Dedifferentiated amniotic fluid mesenchymal stem cell (primary cell): ENCODE measurements around the gene CELF5.
A peak's percentile ranks its signal among the peaks of the same experiment; 100 is the strongest.

Source experiments
- DNase-seq: peaks from one replicate; pipeline ENCODE4 v3.0.0-alpha.2; 2016; ENCODE audit errors: extremely low spot score

The CELF5 gene

DNA sequence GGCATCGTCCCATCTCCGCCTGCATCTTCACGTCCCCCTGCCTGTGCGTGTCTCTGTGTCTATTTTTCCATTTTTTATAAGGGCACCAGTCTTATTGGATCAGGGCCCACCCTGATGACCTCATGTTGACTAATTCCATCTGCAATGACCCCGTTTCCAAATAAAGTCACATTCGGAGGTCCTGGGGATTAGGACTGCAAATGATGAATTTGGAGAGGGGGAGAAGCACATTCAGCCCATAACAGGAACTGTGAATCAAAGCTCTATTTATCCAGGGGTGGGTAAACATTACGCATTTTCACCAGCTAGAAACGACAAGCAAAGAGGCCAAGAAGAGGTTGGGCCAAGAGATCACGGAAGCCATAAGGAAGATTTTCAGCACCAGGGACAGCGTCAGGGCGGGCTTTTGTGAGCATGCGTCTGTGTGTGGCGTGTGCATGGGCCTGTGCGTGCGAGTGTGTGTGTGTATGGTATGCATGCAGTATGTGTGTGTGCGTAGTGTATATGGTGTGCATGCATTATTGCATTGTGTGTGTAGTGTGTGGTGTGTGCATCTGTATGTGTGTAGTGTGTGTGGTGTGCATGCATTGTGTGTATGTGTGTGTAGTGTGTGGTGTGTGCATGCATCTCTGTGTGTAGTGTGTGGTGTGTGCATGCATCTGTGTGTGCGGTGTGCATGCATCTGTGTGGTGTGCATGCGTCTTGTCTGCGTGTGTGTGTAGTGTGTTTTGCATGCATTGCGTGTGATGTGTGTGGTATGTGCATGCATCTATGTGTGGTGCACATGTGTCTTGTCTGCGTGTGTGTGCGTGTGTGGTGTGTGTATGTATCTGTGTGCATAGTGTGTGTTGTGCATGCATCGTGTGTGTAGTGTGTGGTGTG, 19.6 kb downstream of the CELF5 start:
- peak; percentile 19 for DNase-seq

DNA sequence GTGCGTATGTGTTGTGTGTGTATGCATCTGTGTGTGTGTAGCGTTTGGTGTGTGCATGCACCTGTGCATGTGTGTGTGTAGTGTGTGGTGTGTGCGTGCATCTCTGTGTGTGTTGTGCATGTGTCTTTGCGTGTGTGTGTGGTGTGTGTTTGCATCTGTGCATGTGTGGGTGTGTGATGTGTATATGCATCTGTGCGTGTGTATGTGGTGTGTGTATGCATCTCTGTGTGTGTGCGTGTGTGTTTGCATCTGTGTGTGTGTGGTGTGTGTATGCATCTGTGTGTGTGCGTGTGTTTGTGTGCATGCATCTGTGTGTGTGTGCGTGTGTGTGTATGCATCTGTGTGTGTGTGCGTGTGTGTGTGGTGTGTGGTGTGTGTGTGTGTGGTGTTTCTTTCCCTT, 20.6 kb downstream of the CELF5 start:
- no peak for DNase-seq

DNA sequence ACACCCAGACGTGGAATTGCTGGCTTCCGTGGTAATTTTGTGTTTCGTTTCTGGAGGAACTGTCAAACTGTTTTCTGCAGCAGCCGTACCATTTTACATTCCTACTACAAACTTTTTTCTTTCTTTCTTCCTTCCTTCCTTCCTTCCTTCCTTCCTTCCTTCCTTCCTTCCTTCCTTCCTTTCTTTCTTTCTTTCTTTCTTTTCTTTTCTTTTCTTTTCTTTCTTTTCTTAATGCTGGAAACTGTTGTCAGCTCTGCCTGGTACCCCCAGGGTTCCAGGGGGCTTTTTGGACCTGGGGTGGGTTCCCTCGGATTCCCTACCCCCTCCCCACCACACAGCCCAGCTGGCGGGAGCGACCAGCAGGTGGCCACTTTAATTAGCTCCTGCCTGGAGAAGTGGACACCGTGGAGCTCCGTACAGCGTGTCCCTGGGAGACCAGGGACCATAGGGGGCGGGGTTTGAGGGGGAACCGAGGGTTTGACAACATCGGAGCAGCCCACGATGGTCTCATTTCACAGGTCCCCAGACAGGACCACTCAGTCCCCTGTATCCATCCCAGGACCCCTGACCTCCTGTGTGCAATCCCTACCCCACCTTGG, 24.4 kb downstream of the CELF5 start:
- no peak for DNase-seq

DNA sequence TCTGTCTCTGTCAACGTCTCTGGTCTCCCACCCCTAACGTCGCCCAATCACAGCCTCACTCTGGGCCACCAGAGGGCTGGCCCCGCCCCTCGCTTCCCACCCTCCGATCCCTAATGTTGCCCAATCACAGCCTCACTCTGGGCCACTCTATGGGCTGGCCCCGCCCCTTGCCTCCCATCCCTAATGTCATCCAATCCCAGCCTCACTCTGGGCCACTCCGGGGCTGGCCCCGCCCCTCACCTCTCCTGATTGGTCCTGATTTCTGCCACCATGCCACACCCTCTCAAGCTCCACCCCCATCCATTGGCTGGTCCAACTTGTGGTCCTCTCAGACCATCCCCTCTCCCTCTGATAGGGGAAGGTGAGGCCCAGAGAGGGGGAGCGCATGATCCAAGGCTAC, 24.9 kb downstream of the CELF5 start:
- DNase-seq, result no peak

DNA sequence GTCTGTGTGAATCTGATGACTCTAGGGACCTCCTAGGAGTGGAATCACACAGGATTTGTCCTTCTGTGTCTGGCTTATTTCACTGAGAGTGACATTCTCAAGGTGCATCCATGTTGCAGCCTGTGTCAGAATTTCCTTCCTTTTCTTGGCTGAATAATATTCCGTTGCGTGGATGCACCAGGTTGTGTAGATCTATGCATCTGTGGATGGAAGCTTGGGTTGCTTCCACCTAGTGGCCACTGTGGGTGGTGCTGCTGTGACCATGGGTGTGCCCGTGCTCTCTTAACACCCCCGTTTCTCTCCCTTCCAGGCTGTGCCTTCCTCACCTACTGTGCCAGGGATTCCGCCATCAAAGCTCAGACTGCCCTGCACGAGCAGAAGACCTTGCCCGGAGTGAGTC, 26.2 kb downstream of the CELF5 start:
- no peak for DNase-seq

DNA sequence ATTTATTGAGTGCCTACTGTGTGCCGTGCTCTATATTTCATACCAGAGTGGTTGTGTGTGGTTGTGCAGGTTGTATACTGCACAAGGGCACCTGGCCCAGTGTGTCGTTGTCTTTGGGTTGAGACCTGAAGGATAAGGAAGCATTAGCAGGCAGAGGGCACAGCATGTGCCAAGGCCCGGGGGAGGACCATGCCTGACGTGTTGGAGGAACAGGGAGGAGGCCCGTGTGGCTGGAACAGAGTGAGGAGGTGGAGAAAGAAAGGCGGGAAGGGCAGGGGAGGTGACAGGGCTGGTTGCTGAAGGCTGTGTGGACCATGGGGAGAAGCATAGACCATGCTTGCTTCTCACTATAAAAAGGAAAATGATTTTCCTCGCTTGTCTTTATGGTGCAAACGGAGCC, 26.8 kb downstream of the CELF5 start:
- no peak for DNase-seq

DNA sequence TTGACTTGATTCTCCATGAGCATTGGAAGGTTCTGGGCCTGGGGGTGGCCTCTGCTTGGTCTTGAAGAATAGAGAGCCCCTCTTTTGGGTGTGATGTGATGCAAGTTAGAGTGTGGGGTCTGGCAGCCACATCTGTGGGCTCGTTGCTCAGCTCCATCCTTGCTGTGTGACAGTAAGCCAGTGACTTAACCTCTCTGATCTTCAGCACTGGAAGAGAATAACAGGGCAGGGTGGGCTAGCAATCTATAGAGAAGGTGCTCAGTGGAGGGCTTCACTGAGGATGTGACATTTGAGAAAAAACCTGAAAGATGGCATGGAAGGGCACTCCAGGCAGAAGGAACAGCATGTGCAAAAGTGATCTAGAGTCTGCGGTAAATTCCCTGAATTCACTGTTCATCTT, 28.2 kb downstream of the CELF5 start:
- DNase-seq, result no peak

DNA sequence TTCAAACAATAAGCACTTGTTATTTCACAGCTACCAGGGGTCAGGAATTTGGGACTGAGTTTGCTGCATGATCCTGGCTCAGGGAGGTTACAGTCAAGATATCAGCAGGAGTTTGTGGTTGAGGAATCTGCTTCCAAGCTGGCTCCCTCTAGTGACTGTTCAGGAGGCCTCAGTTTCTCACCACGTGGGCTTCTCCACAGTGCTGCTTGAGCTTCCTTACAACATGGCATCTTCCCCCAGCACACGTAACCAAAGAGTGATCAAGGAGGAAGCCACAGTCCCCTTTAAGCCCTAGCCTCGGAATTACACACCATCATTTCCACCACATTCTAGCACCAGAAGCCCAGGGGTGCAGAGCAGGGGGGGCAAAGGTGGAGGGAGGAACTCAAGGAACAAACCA, 28.8 kb downstream of the CELF5 start:
- DNase-seq, result no peak

DNA sequence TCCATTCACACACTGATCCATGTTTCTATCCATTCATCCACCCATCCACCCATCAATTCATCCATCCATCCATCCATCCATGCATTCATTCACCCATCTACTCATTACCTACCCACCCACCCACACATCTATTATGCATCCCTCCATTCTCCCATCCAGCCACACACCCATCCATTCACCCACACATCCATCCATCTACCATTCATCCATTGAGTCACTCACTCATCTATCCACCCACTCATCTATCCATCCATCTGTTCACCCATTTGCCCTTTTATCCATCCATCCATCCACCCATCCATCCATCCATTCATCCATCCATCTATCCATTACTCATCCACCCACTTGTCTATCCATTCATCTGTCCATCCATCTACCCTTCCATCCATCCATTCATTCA, 30.1 kb downstream of the CELF5 start:
- no peak for DNase-seq

DNA sequence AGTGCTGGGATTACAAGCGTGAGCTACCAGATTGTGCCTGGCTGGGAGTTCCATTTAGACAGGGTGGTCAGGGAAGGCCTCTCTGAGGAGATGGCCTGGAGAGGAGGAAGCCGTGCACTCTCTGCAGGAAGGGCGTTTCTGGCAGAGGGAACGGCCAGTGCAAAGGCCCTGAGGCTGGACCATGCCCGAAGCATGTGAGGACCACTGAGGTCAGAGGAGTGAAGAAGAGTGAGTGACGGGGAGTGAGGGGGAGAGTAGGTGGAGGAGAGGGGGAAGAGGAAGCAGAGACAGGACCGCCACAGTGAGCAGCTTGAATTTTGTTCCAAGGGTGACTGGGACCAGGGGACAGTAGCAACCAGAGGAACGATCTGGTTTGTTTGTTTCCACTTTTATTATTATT, 32.6 kb downstream of the CELF5 start:
- DNase-seq, result no peak

DNA sequence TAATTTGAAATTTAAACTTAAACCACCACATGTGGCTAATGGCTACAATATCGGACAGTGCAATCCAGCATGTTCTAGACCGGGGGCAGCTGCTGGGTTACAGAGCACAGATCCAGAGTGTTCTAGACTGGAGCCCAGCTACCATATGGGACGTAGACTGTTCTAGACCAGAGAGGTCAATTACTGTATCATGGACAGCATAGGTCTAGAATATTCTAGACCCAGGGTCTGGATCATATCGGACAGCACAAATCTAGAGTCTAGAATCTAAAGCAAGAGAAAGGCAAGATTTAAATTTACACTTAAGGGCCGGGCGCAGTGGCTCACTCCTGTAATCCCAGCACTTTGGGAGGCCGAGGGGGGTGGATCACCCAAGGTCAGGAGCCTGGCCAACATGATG, 37.9 kb downstream of the CELF5 start:
- DNase-seq, result no peak

DNA sequence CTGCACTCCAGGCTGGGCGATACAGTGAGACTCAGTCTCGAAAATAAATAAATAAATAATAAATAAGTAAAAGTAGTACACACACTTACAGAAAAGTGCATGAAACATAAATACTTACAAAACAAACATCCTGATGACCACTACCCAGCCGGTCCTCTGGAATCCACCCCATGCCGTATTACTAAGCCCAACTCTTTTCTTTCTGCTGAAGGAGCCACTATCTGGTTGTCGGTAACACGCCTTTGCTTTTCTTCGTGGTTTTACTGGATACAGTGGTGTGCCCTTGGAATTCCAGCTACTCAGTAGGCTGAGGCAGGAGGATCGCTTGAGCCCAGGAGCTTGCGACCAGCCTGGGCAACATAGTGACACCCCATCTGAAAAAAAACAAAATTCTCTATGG, 39.4 kb downstream of the CELF5 start:
- no peak for DNase-seq

DNA sequence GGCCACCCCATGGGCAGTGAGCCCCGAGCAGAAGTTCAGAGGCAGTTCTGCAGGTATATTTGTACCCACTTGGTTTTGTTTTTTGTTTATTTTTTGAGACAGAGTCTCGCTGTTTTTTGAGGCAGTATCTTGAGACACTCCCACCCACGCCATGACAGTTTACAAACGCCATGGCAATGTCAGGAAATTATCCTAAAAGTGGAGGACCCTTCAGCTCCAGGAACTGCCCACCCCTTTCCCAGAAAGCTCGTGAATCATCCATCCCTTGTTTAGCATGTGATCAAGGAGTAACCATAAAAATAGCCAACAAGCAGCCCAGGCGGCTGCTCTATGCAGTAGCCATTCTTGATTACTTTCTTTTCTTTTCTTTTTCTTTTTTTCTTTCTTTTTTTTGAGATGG, 41.0 kb downstream of the CELF5 start:
- no peak for DNase-seq

DNA sequence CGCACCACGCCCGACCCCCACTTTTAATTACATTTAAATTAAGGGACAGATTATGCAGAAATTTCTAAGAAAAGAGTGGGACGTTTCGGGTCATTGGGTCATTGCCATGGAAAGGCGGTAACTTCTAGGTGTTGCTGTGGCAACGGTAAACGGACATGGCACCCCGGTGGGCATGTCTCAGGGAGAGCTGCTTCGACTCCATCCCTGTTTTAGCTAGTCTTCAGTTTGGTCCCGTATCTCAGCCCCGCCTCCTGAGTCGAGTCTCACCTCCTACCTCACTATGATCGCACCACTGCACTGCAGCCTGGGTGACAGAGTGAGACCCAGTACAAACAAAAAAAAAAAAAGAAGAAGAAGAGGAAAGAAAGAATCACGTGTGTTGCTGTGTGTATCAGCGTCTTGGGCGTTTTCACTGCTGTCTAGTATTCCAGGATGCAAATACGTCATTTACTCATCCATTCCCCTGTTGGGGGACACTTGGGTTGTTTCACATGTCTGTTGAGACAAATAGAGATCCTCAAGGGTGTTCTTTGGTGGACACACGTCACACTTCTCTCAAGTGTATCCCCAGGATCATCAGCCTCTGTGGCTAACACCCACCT, 41.7 kb downstream of the CELF5 start:
- DNase-seq, result no peak

DNA sequence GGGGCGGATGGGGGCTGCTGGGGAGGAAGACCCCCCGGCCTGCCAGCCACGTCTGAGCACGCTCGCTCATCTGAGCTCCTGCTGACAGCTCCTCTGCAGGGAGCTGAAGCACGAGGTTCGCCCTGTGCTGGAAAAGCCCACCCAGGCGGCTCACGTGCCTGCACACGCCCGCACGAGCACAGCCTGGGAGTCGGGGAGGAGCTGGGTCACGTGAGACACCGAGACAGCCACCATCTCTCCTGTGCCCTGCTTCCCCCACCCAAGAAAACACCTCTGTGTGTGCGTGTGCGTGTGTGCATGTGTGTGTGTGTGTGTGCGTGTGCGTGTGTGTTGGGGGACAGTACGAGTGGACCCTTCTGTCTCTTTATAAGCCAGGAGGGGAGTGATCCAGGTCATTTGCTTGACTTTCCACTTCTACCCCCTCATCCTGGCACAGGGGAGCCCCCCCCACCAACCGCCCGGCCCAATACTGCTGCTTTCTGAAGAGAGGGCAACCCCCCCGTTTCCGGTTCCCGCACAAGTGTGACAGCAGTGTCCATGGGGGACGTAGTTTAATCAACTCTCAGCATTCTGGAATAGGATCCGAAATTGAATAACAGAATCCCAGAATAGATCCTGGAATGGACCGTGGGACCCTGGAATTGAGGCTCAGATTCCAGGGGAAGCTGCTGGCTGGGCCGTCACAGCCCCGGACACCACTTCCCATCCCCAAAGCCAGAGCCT, 42.5 kb downstream of the CELF5 start:
- DNase-seq, result no peak

DNA sequence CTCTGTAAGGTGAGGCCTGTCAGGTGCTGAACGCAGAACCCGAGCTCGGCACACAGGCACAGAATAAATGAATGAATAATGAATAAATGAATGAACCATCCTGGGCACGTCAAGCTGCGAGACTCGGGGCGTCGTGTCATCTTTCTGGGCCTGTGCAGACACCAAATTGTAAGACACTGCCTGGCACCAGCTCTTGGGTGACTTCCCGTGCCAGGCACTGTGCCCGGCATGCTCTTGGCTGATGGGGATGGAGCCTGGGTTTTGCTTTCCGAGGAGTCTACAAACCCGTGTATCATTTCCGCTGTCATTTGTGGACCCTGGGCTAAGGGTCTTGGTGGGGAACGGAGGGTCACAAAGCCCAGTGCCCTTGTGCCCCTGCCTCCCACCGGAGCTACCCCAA, 43.9 kb downstream of the CELF5 start:
- DNase-seq, result no peak

DNA sequence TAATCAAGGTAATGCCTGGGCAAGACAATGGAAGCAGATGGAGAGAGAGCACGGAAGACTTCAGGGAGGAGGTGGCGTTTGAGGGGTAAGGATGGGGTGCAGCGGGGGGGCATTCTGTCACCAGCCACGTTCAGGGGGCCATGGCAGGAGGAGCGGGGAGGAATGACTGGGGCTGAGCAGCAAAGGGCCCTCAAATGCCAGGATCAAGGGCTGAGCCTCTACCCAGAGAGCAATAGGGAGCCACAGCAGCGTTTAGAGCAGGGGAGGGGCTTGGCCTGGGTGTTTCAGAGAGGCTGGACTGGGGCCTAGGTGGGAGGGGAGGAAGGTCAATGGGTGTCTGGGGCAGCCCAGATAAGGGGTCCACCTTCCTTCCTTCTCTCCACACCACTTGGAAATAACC, 44.3 kb downstream of the CELF5 start:
- DNase-seq, result no peak

DNA sequence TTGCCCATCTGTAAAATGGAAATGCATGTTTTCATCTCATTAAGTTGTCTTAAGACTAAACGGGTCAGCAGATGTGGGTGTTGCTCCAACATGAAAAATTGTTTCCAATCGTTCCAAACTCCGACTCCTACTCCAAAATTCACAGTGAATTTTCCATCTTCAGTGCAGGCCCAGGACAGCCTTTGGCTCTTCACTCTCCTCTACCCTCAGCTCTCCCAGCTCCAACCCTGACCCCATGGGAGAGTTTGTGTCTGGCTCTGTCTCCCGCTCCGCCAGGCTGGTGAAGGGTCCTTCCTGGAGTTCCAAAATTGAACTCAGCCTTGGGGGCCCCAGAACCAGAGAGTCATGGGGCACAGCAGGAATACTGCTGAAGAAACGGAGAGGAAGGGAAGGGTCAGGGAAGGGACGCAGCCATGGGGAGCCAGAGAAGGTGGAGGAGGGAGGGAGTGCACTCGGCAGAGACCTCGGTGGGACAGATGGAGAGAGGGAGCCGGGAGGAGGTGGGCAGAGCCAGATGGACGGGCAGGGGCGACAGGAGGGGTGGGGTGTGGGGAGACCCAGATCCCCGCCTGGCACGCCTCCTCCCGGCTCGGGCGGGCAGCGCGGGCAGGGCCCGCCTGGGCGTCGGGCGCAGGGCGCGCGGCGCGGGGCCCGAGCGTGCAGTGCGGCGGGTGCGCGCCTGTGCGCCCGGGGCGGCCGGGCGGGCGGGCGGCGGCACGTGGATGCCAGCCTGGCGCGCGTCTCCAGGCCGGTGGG, 45.6 kb downstream of the CELF5 start:
- DNase-seq, result no peak

DNA sequence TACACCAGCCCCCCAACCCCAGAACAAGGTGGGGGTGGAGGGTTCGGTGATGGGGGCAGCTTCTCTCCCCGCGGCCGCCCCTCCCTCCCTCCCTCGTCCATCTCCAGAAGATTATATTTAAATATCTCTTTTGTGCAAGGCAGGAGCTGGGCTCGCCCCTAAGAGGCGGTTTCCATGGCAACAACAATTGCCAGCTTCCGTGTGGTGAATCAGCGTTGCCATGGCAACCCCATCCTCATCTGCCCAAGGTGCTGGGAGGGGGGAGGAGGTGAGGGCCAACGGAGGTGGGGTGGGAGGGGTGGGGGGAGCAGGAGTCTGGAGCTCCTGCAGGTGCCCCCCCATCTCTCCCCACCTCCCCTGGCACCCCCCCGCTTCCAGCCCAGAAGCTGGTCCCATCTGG, 46.4 kb downstream of the CELF5 start:
- DNase-seq, result no peak

DNA sequence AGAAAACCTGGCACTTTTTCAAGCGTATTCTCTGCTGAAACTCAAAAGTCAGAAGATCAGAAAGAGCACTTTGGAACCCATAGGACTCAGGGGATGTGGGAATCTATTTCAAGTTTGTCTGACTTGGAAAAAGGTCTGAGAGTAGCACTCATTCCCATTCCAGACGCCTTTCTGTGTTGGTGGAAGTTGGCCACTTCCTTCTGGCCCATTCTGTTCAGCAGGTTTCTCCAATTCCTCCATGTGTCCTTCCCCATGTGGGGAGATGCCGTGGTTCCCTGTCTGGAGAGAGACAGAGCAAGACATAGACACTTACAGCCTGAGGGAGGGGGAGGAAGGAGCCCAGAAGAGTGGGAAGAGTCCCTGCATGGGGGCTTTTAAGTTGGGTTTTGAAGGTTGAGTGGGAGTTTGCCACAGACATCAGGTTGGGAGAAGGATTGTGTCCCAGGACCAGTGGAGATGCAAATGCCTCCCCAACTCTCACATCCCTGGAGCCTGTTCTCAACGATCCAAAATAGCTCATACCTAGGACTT, 48.0 kb downstream of the CELF5 start:
- no peak for DNase-seq

DNA sequence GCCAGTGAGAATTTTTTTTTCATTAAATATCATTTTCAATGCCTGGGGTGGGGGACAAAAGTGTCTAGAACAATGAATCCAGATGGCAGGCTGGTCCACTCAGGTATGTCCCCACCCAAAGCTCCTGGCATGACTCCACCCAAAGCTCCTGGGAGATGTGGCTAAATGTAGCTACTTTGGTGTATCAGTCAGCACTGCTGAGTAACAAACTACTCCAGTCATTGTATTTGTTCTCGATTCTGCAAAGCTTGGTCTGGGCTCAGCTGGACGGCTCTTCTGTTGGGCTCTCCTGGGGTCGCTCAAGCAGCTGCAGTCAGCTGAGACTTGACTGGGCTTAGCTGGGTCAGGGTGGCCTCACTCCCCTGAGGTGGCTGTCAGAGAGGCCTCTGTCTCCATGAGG, 48.5 kb downstream of the CELF5 start:
- no peak for DNase-seq
